T-helper 2 cell treated with Interferon-gamma antibody and Interleukin-4, amounts not matched to agents 5 μg/mL and 100 μg/mL, for 36 hours (primary cell): Measurements from ENCODE around the gene ZNF207.
A peak's percentile ranks its signal among the peaks of the same experiment; 100 is the strongest.
"Not testable (repeated sequence)": the region's sequence is repeated elsewhere in the genome, so short reads cannot be mapped to it uniquely, and the experiment has no call there.

ENCODE experiments used
- DNase-seq: peaks from one replicate; pipeline ENCODE4 v3.0.0; 2021; ENCODE audit warnings: low spot score
- H3K27ac Mint-ChIP-seq: one replicate; pipeline ENCODE4 v1.8.0; 2021; ENCODE audit warnings: mild to moderate bottlenecking, mixed read lengths
- H3K27me3 Mint-ChIP-seq: one replicate; pipeline ENCODE4 v1.8.0; 2021; ENCODE audit warnings: low read depth, mixed read lengths
- H3K36me3 Mint-ChIP-seq: one replicate; pipeline ENCODE4 v1.8.0; 2021; ENCODE audit warnings: low read depth, mixed read lengths
- H3K4me1 Mint-ChIP-seq: one replicate; pipeline ENCODE4 v1.8.0; 2021; ENCODE audit warnings: low read depth, mixed read lengths
- H3K4me3 Mint-ChIP-seq: one replicate; pipeline ENCODE4 v1.8.0; 2022; ENCODE audit warnings: mild to moderate bottlenecking, moderate library complexity, mixed read lengths
- H3K9me3 Mint-ChIP-seq: one replicate; pipeline ENCODE4 v1.8.0; 2021; ENCODE audit warnings: mixed read lengths

ZNF207 gene

DNA sequence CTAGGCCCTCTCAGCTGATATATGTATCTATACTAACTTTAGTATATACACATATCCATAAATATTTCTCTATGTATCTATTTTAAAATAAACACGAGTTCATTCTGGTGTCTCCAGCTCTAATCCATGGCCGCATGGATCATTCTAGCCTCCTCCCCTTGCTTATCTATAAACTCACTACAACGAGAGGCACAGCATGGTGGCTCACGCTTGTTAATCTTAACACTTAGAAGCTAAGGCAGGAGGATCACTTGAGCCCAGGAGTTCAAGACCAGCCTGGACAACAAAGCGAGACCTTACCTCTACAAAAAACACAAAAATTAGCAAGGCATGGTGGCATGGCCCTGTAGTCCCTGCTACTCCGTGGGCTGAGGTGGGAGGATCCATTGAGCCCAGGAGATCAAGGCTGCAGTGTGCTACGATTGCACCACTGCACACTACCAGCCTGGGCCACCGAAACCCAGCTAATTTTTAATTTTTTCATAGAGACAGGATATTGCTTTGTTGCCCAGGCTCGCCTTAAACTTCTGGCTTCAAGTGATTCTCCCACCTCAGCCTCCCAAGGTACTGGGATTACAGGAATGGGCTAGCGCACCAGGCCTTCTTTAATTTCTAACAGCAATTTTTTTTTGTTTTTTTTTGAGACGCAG is 3.9 kb upstream of the ZNF207 start:
- Mint-ChIP-seq H3K27me3 (no peaks in the 10 kb centered on the region), H3K27ac (no peak overlapping the region), H3K4me3 (no peak overlapping the region), H3K36me3 (peaks cover 15% of the 10 kb centered on the region), H3K4me1 (peaks cover 22% of the 10 kb centered on the region), H3K9me3 (no peaks in the 10 kb centered on the region)
- no peak for DNase-seq

- H3K4me1 Mint-ChIP-seq, result peaks cover 22% of the 10 kb centered on the region
These were observed 1.5 kb upstream of the ZNF207 start for GRCh38 chr17:32348483-32348800.

DNA sequence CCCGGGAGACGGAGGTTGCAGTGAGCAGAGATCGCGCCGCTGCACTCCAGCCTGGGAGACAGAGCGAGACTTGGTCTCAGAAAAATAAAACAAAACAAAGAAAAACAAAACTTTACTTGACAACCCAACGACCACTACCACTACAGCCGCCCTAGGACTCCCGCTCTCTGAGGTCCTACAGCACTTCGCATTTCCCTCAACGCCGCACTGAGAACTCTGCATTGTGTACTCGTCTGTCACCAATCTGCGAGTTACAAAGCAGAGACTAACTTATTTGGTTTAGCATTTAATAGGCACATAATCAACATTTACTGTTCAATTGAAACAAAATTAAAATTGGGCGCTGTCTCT is 479 bp upstream of the ZNF207 start:
- H3K36me3 Mint-ChIP-seq, result peaks cover 40% of the 10 kb centered on the region
- H3K4me1 Mint-ChIP-seq, result peaks cover 28% of the 10 kb centered on the region
- no peaks in the 10 kb centered on the region for H3K9me3 Mint-ChIP-seq
- no peaks in the 10 kb centered on the region for H3K27me3 Mint-ChIP-seq
- DNase-seq, result no peak
- peak overlapping the region; percentile 100 for H3K27ac Mint-ChIP-seq
- peak overlapping the region; percentile 98 for H3K4me3 Mint-ChIP-seq

More at GRCh38 chr17:32348483-32348800, 1.5 kb upstream of the ZNF207 start:
- peaks cover 33% of the 10 kb centered on the region for H3K36me3 Mint-ChIP-seq
- no peak for DNase-seq
- H3K9me3 Mint-ChIP-seq, result no peaks in the 10 kb centered on the region
- H3K27ac Mint-ChIP-seq, result no peak overlapping the region
- no peaks in the 10 kb centered on the region for H3K27me3 Mint-ChIP-seq
- H3K4me3 Mint-ChIP-seq, result peak overlapping the region; percentile 98

DNA sequence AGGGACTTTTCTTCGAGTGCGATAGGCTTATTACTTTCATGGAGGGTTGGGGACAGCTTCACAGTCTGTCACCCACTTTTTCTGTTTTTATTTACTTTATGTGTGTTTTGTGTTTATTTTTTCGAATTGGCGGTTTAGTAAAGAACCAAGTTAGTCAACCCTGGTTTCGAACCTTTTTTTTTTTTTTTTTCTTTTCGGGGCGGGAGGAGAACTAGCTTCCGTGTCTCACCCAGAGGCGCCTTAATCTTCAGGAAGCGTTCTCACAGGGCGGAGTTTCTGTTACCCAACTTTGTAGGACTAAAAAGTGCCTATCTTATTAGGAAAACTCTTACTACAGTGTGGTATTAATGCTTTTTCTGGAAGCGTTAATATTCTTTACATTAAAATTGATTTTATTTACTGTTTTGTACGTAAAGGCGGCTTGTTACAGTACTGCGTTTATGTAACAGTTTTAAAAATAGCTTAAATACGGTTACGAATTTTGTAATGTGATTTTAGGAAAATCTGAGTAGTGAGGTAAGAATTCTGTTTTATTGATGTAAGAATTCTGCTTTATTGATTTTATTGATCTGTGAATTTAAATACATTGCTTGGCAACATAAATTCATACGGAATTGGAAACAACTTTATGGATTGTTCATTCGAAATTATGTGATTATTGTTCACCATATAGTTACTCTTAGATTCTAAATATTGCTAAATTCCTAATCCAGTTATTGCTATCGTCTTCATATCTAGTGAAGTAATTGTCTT is 885 bp downstream of the ZNF207 start:
- no peaks in the 10 kb centered on the region for H3K9me3 Mint-ChIP-seq
- peaks cover 39% of the 10 kb centered on the region for H3K4me1 Mint-ChIP-seq
- H3K4me3 Mint-ChIP-seq, result peak overlapping the region; percentile 98
- no peak for DNase-seq
- H3K27me3 Mint-ChIP-seq, result no peaks in the 10 kb centered on the region
- H3K27ac Mint-ChIP-seq, result peak overlapping the region; percentile 100
- H3K36me3 Mint-ChIP-seq, result peaks cover 52% of the 10 kb centered on the region

GRCh38 chr17:32352734-32353133 is 2.8 kb downstream of the ZNF207 start:
- not testable (repeated sequence) for H3K27ac Mint-ChIP-seq, DNase-seq, H3K9me3 Mint-ChIP-seq, H3K27me3 Mint-ChIP-seq
- Mint-ChIP-seq H3K4me1 (peaks cover 47% of the 10 kb centered on the region), H3K4me3 (peak overlapping the region; percentile 98), H3K36me3 (peaks cover 63% of the 10 kb centered on the region)

GRCh38 chr17:32355649-32356377 is 5.9 kb downstream of the ZNF207 start:
- peaks cover 42% of the 10 kb centered on the region for H3K4me1 Mint-ChIP-seq
- H3K36me3 Mint-ChIP-seq, result peaks cover 71% of the 10 kb centered on the region
- no peak for DNase-seq
- H3K27me3 Mint-ChIP-seq, result no peaks in the 10 kb centered on the region
- peak overlapping the region; percentile 43 for H3K27ac Mint-ChIP-seq
- H3K9me3 Mint-ChIP-seq, result no peaks in the 10 kb centered on the region
- peak overlapping the region; percentile 62 for H3K4me3 Mint-ChIP-seq

GRCh38 chr17:32356378-32356743 is 6.4 kb downstream of the ZNF207 start:
- Mint-ChIP-seq H3K27me3 (no peaks in the 10 kb centered on the region), H3K9me3 (no peaks in the 10 kb centered on the region), H3K27ac (no peak overlapping the region), H3K4me3 (no peak overlapping the region), H3K36me3 (peaks cover 73% of the 10 kb centered on the region), H3K4me1 (peaks cover 43% of the 10 kb centered on the region)
- DNase-seq, result no peak

GRCh38 chr17:32356750-32357149 is 6.8 kb downstream of the ZNF207 start:
- no peak overlapping the region for H3K27ac Mint-ChIP-seq
- peaks cover 40% of the 10 kb centered on the region for H3K4me1 Mint-ChIP-seq
- no peak for DNase-seq
- peaks cover 72% of the 10 kb centered on the region for H3K36me3 Mint-ChIP-seq
- no peaks in the 10 kb centered on the region for H3K27me3 Mint-ChIP-seq
- H3K4me3 Mint-ChIP-seq, result no peak overlapping the region
- H3K9me3 Mint-ChIP-seq, result no peaks in the 10 kb centered on the region

DNA sequence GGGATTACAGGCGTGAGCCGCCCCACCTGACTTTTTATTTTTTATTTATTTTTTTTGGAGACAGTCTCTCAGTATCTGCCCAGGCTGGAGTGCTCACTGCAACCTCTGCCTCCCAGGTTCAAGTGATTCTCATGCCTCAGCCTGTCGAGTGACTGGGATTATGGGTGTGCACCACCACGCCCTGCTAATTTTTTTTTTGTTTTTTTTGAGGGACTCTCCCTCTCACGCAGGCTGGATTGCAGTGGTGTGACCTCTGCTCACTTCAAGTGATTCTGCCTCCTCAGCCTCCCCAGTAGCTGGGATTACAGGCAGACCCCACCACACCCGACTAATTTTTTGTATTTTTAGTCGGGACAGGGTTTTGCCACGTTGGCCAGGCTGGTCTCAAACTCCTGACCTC is 7.7 kb downstream of the ZNF207 start:
- DNase-seq, result no peak
- peaks cover 71% of the 10 kb centered on the region for H3K36me3 Mint-ChIP-seq
- peaks cover 40% of the 10 kb centered on the region for H3K4me1 Mint-ChIP-seq
- no peaks in the 10 kb centered on the region for H3K27me3 Mint-ChIP-seq
- no peaks in the 10 kb centered on the region for H3K9me3 Mint-ChIP-seq
- H3K27ac Mint-ChIP-seq, result no peak overlapping the region
- H3K4me3 Mint-ChIP-seq, result no peak overlapping the region

- H3K36me3 Mint-ChIP-seq, result peaks cover 72% of the 10 kb centered on the region
- no peak overlapping the region for H3K4me3 Mint-ChIP-seq
- no peak overlapping the region for H3K27ac Mint-ChIP-seq
- H3K4me1 Mint-ChIP-seq, result peaks cover 16% of the 10 kb centered on the region
- H3K9me3 Mint-ChIP-seq, result no peaks in the 10 kb centered on the region
- no peak for DNase-seq
- no peaks in the 10 kb centered on the region for H3K27me3 Mint-ChIP-seq
These were observed 11.3 kb downstream of the ZNF207 start for GRCh38 chr17:32361270-32361669.

GRCh38 chr17:32370426-32370825 is 20.5 kb downstream of the ZNF207 start:
- Mint-ChIP-seq H3K4me1 (peaks cover 12% of the 10 kb centered on the region), H3K4me3 (no peak overlapping the region), H3K27ac (peak overlapping the region; percentile 0), H3K27me3 (no peaks in the 10 kb centered on the region), H3K9me3 (no peaks in the 10 kb centered on the region), H3K36me3 (peaks cover 71% of the 10 kb centered on the region)
- DNase-seq, result no peak

- DNase-seq, result no peak
- peaks cover 5% of the 10 kb centered on the region for H3K4me1 Mint-ChIP-seq
- peaks cover 49% of the 10 kb centered on the region for H3K36me3 Mint-ChIP-seq
- no peaks in the 10 kb centered on the region for H3K27me3 Mint-ChIP-seq
- no peak overlapping the region for H3K27ac Mint-ChIP-seq
- no peak overlapping the region for H3K4me3 Mint-ChIP-seq
- no peaks in the 10 kb centered on the region for H3K9me3 Mint-ChIP-seq
These were observed 32.7 kb downstream of the ZNF207 start for GRCh38 chr17:32382526-32383223.

GRCh38 chr17:32383926-32384434 is 34.0 kb downstream of the ZNF207 start:
- Mint-ChIP-seq H3K27me3 (no peaks in the 10 kb centered on the region), H3K36me3 (peaks cover 43% of the 10 kb centered on the region), H3K9me3 (no peaks in the 10 kb centered on the region), H3K4me1 (peaks cover 3% of the 10 kb centered on the region), H3K27ac (no peak overlapping the region), H3K4me3 (no peak overlapping the region)
- no peak for DNase-seq

DNA sequence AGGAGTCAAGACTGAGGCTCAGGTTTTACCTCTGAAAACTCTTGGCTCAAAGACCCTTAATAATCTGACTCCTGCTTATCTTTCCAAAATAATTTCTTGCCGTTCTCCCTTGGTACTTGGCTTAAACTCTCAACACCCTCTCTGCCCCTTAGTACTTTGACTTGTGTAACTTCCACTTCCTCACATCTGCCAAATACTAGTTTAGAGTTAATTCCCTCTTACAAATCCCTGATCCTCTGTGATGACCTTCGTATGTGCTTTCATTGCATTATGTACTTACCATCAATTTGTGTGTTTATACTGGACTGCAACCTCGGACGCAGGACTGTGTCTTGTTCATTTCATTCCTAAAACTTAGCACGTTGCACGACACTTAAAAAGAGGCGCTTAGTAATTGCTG is 35.2 kb downstream of the ZNF207 start:
- peaks cover 39% of the 10 kb centered on the region for H3K36me3 Mint-ChIP-seq
- H3K27ac Mint-ChIP-seq, result no peak overlapping the region
- no peaks in the 10 kb centered on the region for H3K9me3 Mint-ChIP-seq
- no peak overlapping the region for H3K4me3 Mint-ChIP-seq
- H3K27me3 Mint-ChIP-seq, result no peaks in the 10 kb centered on the region
- H3K4me1 Mint-ChIP-seq, result peaks cover 3% of the 10 kb centered on the region
- no peak for DNase-seq
